K562 (cell line): Measurements from ENCODE around the gene OMA1. TPM values are rescaled to one million over a fixed set of nuclear protein-coding genes. Genes with fewer than 3 reads are reported as not detected.

Experiments used
- ATAC-seq: fragments of 200-7000 bp; cut with Tn5 transposase; 3 replicates; pipeline ENCODE4 v1.9.1; 2020; ENCODE audit warnings: moderate library complexity
- BruUV-seq: library from RNA; stranded (reverse); fragments of 400-500 nt; replicated peaks from 2 replicates; lab custom pipeline; 2021; lab: Mats Ljungman, UMichigan
- CTCF ChIA-PET: fragments of 300-600 bp; formaldehyde crosslinking; extraction: SDS; loops from one replicate; lab custom pipeline; 2021; ENCODE audit warnings: low intra/inter-chr PET ratio; lab: Yijun Ruan, JAX
- POLR2A ChIA-PET: fragments of 300-600, 350-650 bp; sonication (Branson Sonifier 250); formaldehyde crosslinking; extraction: SDS; loops from one replicate; lab custom pipeline; 2021; ENCODE audit warnings: antibody characterized with exemption, inconsistent platforms; lab: Yijun Ruan, JAX
- DNase-seq, 4 experiments: peaks; one replicate each; pipeline versions ENCODE4 v3.0.0 to v3.0.0-alpha.2; 2011 to 2018; ENCODE audit warnings: low spot score in 3 of 4, mixed read lengths in 3 of 4; ENCODE audit errors: extremely low read depth in 1 of 4
- FAIRE-seq: peaks from 2 replicates; lab custom pipeline; 2011; peaks lifted over from hg19 to GRCh38; lab: Jason Lieb, UNC
- H2AFZ ChIP-seq: 2 replicates; pipeline ENCODE4 v1.6.0; 2011; ENCODE audit warnings: low read depth, low read length, control low read depth, inconsistent platforms
- H3K27ac ChIP-seq: fragments of 200-600 bp; 3 replicates; pipeline ENCODE4 v1.8.0; 2011; ENCODE audit warnings: low read depth, mild to moderate bottlenecking, control low read depth, inconsistent platforms, low read length, moderate library complexity, mixed read lengths; ENCODE audit errors: extremely low read depth
- H3K27me3 ChIP-seq, 2 experiments: fragments of 300-600 bp in 1 of 2; 2 replicates in 1 of 2; 3 replicates in 1 of 2; pipeline versions ENCODE4 v1.6.0 to v1.8.0; 2011; ENCODE audit warnings: inconsistent platforms in 2 of 2, low read length in 2 of 2, mild to moderate bottlenecking in 1 of 2, mixed read lengths in 1 of 2, moderate library complexity in 1 of 2; ENCODE audit not compliant: control insufficient read depth in 2 of 2, insufficient read depth in 2 of 2
- H3K36me3 ChIP-seq: fragments of 300-600 bp; 3 replicates; pipeline ENCODE4 v1.8.0; 2011; ENCODE audit warnings: mild to moderate bottlenecking, low read length, inconsistent platforms; ENCODE audit not compliant: control insufficient read depth, insufficient read depth
- H3K4me1 ChIP-seq, 2 experiments: fragments of 200-600 bp in 1 of 2; replicated peaks in 1 of 2; 2 replicates in 1 of 2; 3 replicates in 1 of 2; pipeline versions ENCODE4 v1.5.1 to v1.8.0; 2011; ENCODE audit warnings: inconsistent platforms in 2 of 2, low read length in 2 of 2, mild to moderate bottlenecking in 1 of 2, mixed read lengths in 1 of 2, moderate library complexity in 1 of 2; ENCODE audit not compliant: control insufficient read depth in 2 of 2, insufficient read depth in 2 of 2
- H3K4me2 ChIP-seq: 2 replicates; pipeline ENCODE4 v1.6.1; 2011; ENCODE audit warnings: low read length, control low read depth, inconsistent platforms, mixed read lengths; ENCODE audit not compliant: insufficient read depth
- H3K4me3 ChIP-seq: fragments of 200-600 bp; sonication (generic), shearing (Covaris generic); 2 replicates; pipeline ENCODE4 v1.5.1; 2016; ENCODE audit warnings: control low read depth, inconsistent platforms
- H3K79me2 ChIP-seq: fragments of 200-600 bp; 3 replicates; pipeline ENCODE4 v1.8.0; 2011; ENCODE audit warnings: low read length, inconsistent platforms; ENCODE audit not compliant: control insufficient read depth, insufficient read depth
- H3K9ac ChIP-seq, 2 experiments: 2 replicates each; pipeline versions ENCODE4 v1.6.0 to v1.6.1; 2011; ENCODE audit warnings: low read depth in 2 of 2, low read length in 2 of 2, control low read depth in 1 of 2, inconsistent platforms in 1 of 2, mild to moderate bottlenecking in 1 of 2, mixed read lengths in 1 of 2; ENCODE audit not compliant: insufficient read depth in 1 of 2
- H3K9me1 ChIP-seq: one replicate; pipeline ENCODE4 v1.6.0; 2011; ENCODE audit warnings: inconsistent platforms, mild to moderate bottlenecking, low read length, moderate library complexity; ENCODE audit not compliant: control insufficient read depth, insufficient read depth
- H3K9me3 ChIP-seq: replicated peaks from 2 replicates; pipeline ENCODE4 v1.5.1; 2011; ENCODE audit warnings: low read depth, low read length, inconsistent platforms; ENCODE audit not compliant: control insufficient read depth, insufficient read depth
- H4K20me1 ChIP-seq: replicated peaks from 2 replicates; pipeline ENCODE4 v1.6.1; 2011; ENCODE audit warnings: low read length, inconsistent platforms, mixed read lengths; ENCODE audit not compliant: control insufficient read depth, insufficient read depth
- EHMT2 ChIP-seq: fragments of 450-650 bp; IDR thresholded peaks from 2 replicates; pipeline ENCODE4 v1.6.1; 2018; ENCODE audit warnings: antibody characterized with exemption
- FOXJ3 ChIP-seq: sonication (generic); formaldehyde crosslinking; IDR thresholded peaks from 2 replicates; pipeline ENCODE4 v1.4.0; 2020; ENCODE audit warnings: mild to moderate bottlenecking, missing genetic modification reagents
- GMEB1 ChIP-seq: fragments of 250-450 bp; sonication (Bioruptor Pico); IDR thresholded peaks from 2 replicates; pipeline ENCODE4 v1.4.0; 2020; ENCODE audit warnings: mild to moderate bottlenecking
- HDAC8 ChIP-seq: fragments of 450-650 bp; IDR thresholded peaks from 2 replicates; pipeline ENCODE4 v1.6.1; 2016; ENCODE audit warnings: mild to moderate bottlenecking, missing genetic modification characterization, moderate library complexity, missing compliant biosample characterization
- MBD2 ChIP-seq: sonication (generic); IDR thresholded peaks from 2 replicates; pipeline ENCODE4 v1.6.1; 2016; ENCODE audit warnings: low read depth, borderline replicate concordance
- MTF1 ChIP-seq: fragments of 250-450 bp; sonication (Bioruptor Pico); IDR thresholded peaks from 2 replicates; pipeline ENCODE4 v1.9.0; 2021; ENCODE audit warnings: moderate library complexity, mild to moderate bottlenecking, inconsistent platforms, borderline replicate concordance
- NR2C2 ChIP-seq, 2 experiments: fragments of 200-800 bp in 1 of 2; sonication (Bioruptor generic) in 1 of 2; sonication (generic) in 1 of 2; formaldehyde crosslinking in 1 of 2; IDR thresholded peaks; 2 replicates each; pipeline versions ENCODE4 v1.6.1 to v1.8.0; 2016 to 2022; ENCODE audit warnings: mild to moderate bottlenecking in 1 of 2, missing compliant biosample characterization in 1 of 2, missing genetic modification characterization in 1 of 2, missing genetic modification reagents in 1 of 2
- PYGO2 ChIP-seq: fragments of 450-650 bp; IDR thresholded peaks from 2 replicates; pipeline ENCODE4 v1.6.1; 2016; ENCODE audit warnings: mild to moderate bottlenecking, missing genetic modification characterization, moderate library complexity, missing compliant biosample characterization
- REST ChIP-seq, 2 experiments: fragments of 450-650 bp; formaldehyde crosslinking in 1 of 2; IDR thresholded peaks; 2 replicates each; pipeline versions ENCODE4 v1.4.0 to v1.6.1; 2014 to 2020; ENCODE audit warnings: mild to moderate bottlenecking in 2 of 2, borderline replicate concordance in 1 of 2, low read depth in 1 of 2
- TARDBP ChIP-seq: fragments of 450-650 bp; IDR thresholded peaks from 2 replicates; pipeline ENCODE4 v1.6.1; 2016
- ZBTB8A ChIP-seq: fragments of 450-650 bp; IDR thresholded peaks from 2 replicates; pipeline ENCODE4 v1.6.1; 2018; ENCODE audit warnings: mild to moderate bottlenecking, moderate library complexity; ENCODE audit not compliant: partially characterized antibody
- WGBS: fragments of 100-300 bp; shearing (Covaris generic); methylation state at CpG from one replicate; pipeline ENCODE4 v1.1.6; 2016; ENCODE audit warnings: low coverage, mixed read lengths; ENCODE audit not compliant: insufficient coverage; ENCODE audit errors: missing lambda C conversion rate; 5-methylcytosine and 5-hydroxymethylcytosine counted together
- in situ Hi-C: fragments of 300-500 bp; cut with MboI; formaldehyde crosslinking; loops from 4 replicates; pipeline ENCODE4 v1.15.0; 2018; ENCODE audit warnings: inconsistent platforms, mixed read lengths
- intact Hi-C: fragments of 100-400 bp; cut with micrococcal nuclease; formaldehyde crosslinking; loops from 2 replicates; pipeline ENCODE4 v1.14.2; 2022
- polyA plus RNA-seq, 8 experiments: library from polyadenylated mRNA; depleted of rRNA in 4 of 8; stranded (reverse) in 5 of 8; unstranded in 3 of 8; fragments of >200 nt; fragmentation: Nextera tagmentation in 2 of 8; fragmentation: Illumina TruSeq in 1 of 8; extraction: Ambion mirVana in 2 of 8; extraction: Trizol in 1 of 8; gene quantifications; 2 replicates each; pipeline versions ENCODE4 v1.2.1 to v1.2.3, GENCODE V29; 2011 to 2014; ENCODE audit warnings: inconsistent platforms in 1 of 8, missing spikeins in 1 of 8
- total RNA-seq, 7 experiments: library from RNA; depleted of rRNA in 6 of 7; stranded (reverse); fragments of >200 nt in 6 of 7; fragmentation: Illumina TruSeq in 2 of 7; extraction: Trizol in 2 of 7; gene quantifications; 2 replicates each; pipeline versions ENCODE4 v1.2.1 to v1.2.3, GENCODE V29; 2011 to 2021; ENCODE audit warnings: low replicate concordance in 1 of 7

Gene OMA1
- total and polyA plus RNA-seq, 9 of the 15 experiments (the other 6 are each of a cell fraction or from before 2014, with no cell fraction given), result 16.6 to 51.5 (median 33.5) TPM

- FAIRE-seq (peak; percentile 66), ATAC-seq (peak; percentile 76), DNase-seq (peak; percentile 60 to 80 (median 60))
- intact Hi-C loops (loop anchor here (1.0 to 10.0 kb wide), 4 partner anchors 30 to 1241 kb away; partner anchors contain the start of gene OMA1), in situ Hi-C loops (loop anchor here (25.0 kb wide), 1 partner anchor 1246 kb away; no protein-coding TSS in a partner anchor)
- no peaks in the 10 kb centered on the region for H4K20me1 ChIP-seq
- H3K4me3 ChIP-seq, result no peak overlapping the region
- no peaks in the 10 kb centered on the region for H3K9me1 ChIP-seq
- BruUV-seq, result no TSS peak
- H3K9ac ChIP-seq, result no peak overlapping the region
- WGBS, result 11% methylated on average over 2 of the region's 2 CpGs
- no peaks in the 10 kb centered on the region for H3K9me3 ChIP-seq
- peaks cover 6% of the 10 kb centered on the region; the same call in 1 of the 3 replicates for H3K36me3 ChIP-seq
- ChIA-PET POLR2A (interaction anchor here (0.5 to 1.1 kb wide), 2 partner anchors 30 to 136 kb away, joined by 3 to 4 read pairs; no protein-coding TSS in a partner anchor), CTCF (interaction anchor here (0.8 to 3.3 kb wide), 10 partner anchors 14 to 1432 kb away, joined by 3 to 19 read pairs (median 4); partner anchors contain the start of gene OMA1)
- no peak overlapping the region for H3K27ac ChIP-seq
- H2AFZ ChIP-seq, result peak overlapping the region; percentile 75; the same call in 1 of the 2 replicates
- no peak overlapping the region for H3K4me2 ChIP-seq
- no peaks in the 10 kb centered on the region for H3K79me2 ChIP-seq
- H3K27me3 ChIP-seq, result no peaks in the 10 kb centered on the region
- H3K4me1 ChIP-seq, result no peaks in the 10 kb centered on the region
- no peak for TF ChIP-seq PYGO2 (tag)
- TF ChIP-seq MBD2, result no peak
- TF ChIP-seq GMEB1 (CRISPR knock-in tag), result no peak
- no peak for TF ChIP-seq EHMT2
- TF ChIP-seq TARDBP, result no peak
- TF ChIP-seq MTF1 (CRISPR knock-in tag), result no peak
- TF ChIP-seq FOXJ3 (CRISPR knock-in tag), result no peak
- no peak for TF ChIP-seq HDAC8 (tag)
- TF ChIP-seq ZBTB8A, result no peak
- TF ChIP-seq NR2C2 (CRISPR knock-in tag; IDR thresholded peaks at IDR 0.05), result no peak
- no peak for TF ChIP-seq NR2C2 (tag; IDR thresholded peaks at IDR 0.05)
- peak; percentile 82 for TF ChIP-seq REST (IDR thresholded peaks at IDR 0.05; ENCODE audit: borderline replicate concordance)
- TF ChIP-seq REST (CRISPR knock-in tag; IDR thresholded peaks at IDR 0.05; ENCODE audit: low read depth), result no peak
Measured at GRCh38 chr1:58515794-58516401, 30.6 kb downstream of the OMA1 start.
